HG02884 (cell line): Measurements from ENCODE around the gene ATP11A.
"Not testable (repeated sequence)": the region's sequence is repeated elsewhere in the genome, so short reads cannot be mapped to it uniquely, and the experiment has no call there.

ENCODE experiments used
- ATAC-seq: cut with Tn5 transposase; IDR thresholded peaks from one replicate; pipeline ENCODE4 v1.9.1; 2021; ENCODE audit warnings: mild to moderate bottlenecking, moderate library complexity; ENCODE audit not compliant: unreplicated experiment

ATP11A gene

GRCh38 chr13:112790735-112791641 is 101.2 kb downstream of the ATP11A start:
- no peak for ATAC-seq

- ATAC-seq, result no peak
Measured at GRCh38 chr13:112791663-112792440, 102.0 kb downstream of the ATP11A start.

- no peak for ATAC-seq
Measured at GRCh38 chr13:112792511-112792910, 102.7 kb downstream of the ATP11A start.

GRCh38 chr13:112793545-112794445 is 104.0 kb downstream of the ATP11A start:
- no peak for ATAC-seq

- ATAC-seq, result no peak
Measured at GRCh38 chr13:112795277-112795676, 105.4 kb downstream of the ATP11A start.

GRCh38 chr13:112796190-112796915 is 106.5 kb downstream of the ATP11A start:
- ATAC-seq, result no peak

GRCh38 chr13:112799394-112799793 is 109.6 kb downstream of the ATP11A start:
- ATAC-seq, result no peak

- ATAC-seq, result no peak
Measured at GRCh38 chr13:112800057-112800456, 110.2 kb downstream of the ATP11A start.

GRCh38 chr13:112800807-112801206 is 111.0 kb downstream of the ATP11A start:
- ATAC-seq, result not testable (repeated sequence)

- ATAC-seq, result peak; percentile 61
Measured at GRCh38 chr13:112802802-112803195, 113.0 kb downstream of the ATP11A start.

GRCh38 chr13:112803422-112803821 is 113.6 kb downstream of the ATP11A start:
- ATAC-seq, result peak; percentile 65

- ATAC-seq, result no peak
Measured at GRCh38 chr13:112804374-112804773, 114.5 kb downstream of the ATP11A start.

- no peak for ATAC-seq
Measured at GRCh38 chr13:112806739-112807652, 117.2 kb downstream of the ATP11A start.

- ATAC-seq, result no peak
Measured at GRCh38 chr13:112807653-112808376, 118.0 kb downstream of the ATP11A start.

- ATAC-seq, result no peak
Measured at GRCh38 chr13:112808377-112809140, 118.7 kb downstream of the ATP11A start.

- no peak for ATAC-seq
Measured at GRCh38 chr13:112809332-112810315, 119.8 kb downstream of the ATP11A start.

- ATAC-seq, result no peak
Measured at GRCh38 chr13:112810608-112811007, 120.8 kb downstream of the ATP11A start.
